Suprapubic skin (tissue), 4 donors: ENCODE results near the gene EVA1C. TPM values are rescaled to one million over a fixed set of nuclear protein-coding genes. Genes with fewer than 3 reads are reported as not detected.
A peak's percentile ranks its signal among the peaks of the same experiment; 100 is the strongest.
"Not testable (repeated sequence)": the region's sequence is repeated elsewhere in the genome, so short reads cannot be mapped to it uniquely, and the experiment has no call there.

ENCODE experiments used
- DNase-seq, 2 donors: peaks; one replicate each; pipeline ENCODE4 v3.0.0-alpha.2; 2019; ENCODE audit warnings: low spot score in 2 of 2
- H3K27ac ChIP-seq: fragments of 200-600 bp; sonication (generic); one replicate; pipeline ENCODE4 v1.5.1; 2019
- H3K27me3 ChIP-seq: fragments of 200-600 bp; sonication (generic); one replicate; pipeline ENCODE4 v1.5.1; 2019
- H3K36me3 ChIP-seq: fragments of 200-600 bp; sonication (generic); one replicate; pipeline ENCODE4 v1.5.1; 2019
- H3K4me1 ChIP-seq: fragments of 200-600 bp; sonication (generic); one replicate; pipeline ENCODE4 v1.5.1; 2019
- H3K4me3 ChIP-seq: fragments of 200-600 bp; sonication (generic); one replicate; pipeline ENCODE4 v1.5.1; 2019; ENCODE audit warnings: mild to moderate bottlenecking
- H3K9me3 ChIP-seq: fragments of 200-600 bp; sonication (generic); one replicate; pipeline ENCODE4 v1.5.1; 2019
- EP300 ChIP-seq: sonication (generic); formaldehyde crosslinking; IDR thresholded peaks from one replicate; pipeline ENCODE4 v1.6.1; 2017; ENCODE audit warnings: antibody characterized with exemption
- POLR2A ChIP-seq, 2 donors: fragments of 450-650 bp; IDR thresholded peaks; one replicate each; pipeline ENCODE4 v1.6.1; 2017; ENCODE audit warnings: antibody characterized with exemption in 2 of 2, mild to moderate bottlenecking in 2 of 2, moderate library complexity in 2 of 2
- POLR2AphosphoS5 ChIP-seq, 3 donors: sonication (generic); formaldehyde crosslinking; IDR thresholded peaks; one replicate each; pipeline ENCODE4 v1.6.1; 2017; ENCODE audit warnings: antibody characterized with exemption in 3 of 3
- WGBS: methylation state at CpG from one replicate; pipeline ENCODE4 v1.1.5; 2018; 5-methylcytosine and 5-hydroxymethylcytosine counted together
- total RNA-seq, 4 donors: library from RNA; depleted of rRNA; stranded (reverse); fragments of >200 nt; gene quantifications; one replicate each; pipeline ENCODE4 v1.1.0, GENCODE V29; 2016
- TF ChIP-seq, protein P1 (sequence below), 2 donors: fragments of 200-600 bp in 1 of 2; fragments of 450-650 bp in 1 of 2; sonication (generic) in 1 of 2; IDR thresholded peaks; one replicate each; pipeline ENCODE4 v1.5.1; 2016 to 2019; ENCODE audit warnings: antibody characterized with exemption in 2 of 2, mild to moderate bottlenecking in 1 of 2, moderate library complexity in 1 of 2

The EVA1C gene
- total RNA-seq, 4 donors from 2014 or later, result 57.1 to 98.6 (median 63.2) TPM

DNA sequence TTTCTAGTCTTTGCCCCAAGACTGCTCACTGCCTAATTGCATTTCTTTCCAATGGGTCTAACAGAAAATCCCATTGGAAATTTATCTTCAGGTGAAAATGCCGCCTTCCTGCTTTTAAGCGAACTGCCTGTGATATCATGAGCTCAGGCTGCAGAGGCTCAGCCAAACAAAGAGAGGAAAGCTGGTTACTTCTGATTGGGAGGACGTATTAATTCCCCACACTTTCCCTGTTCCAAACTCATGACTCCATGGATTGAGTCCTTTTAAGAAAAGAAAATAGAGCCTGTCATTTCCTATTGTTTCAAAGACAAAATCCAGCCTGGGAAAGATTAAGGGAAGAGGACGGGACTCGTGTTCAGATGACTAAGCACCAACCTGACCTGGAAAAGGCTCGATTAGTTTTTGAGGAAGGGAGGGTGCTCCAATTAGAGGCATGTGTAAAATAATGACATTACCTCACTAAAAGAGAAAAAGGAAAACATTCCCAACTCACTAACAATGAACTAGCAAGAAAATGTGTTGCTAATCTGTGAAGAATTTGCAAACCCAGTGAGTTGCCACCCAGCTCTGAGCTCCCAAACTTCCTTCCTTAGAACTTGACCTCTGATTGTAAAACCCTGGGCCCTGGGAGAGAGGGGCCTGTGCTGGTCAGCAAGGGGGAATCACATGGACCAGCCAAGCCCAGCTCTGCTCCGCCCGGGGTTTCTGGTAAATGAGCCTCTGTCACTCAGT, 111.6 kb downstream of the EVA1C start:
- no peak for TF ChIP-seq EP300
- Histone ChIP-seq H3K27ac (peak overlapping the region; percentile 54), H3K4me3 (no peak overlapping the region), H3K4me1 (peaks cover 21% of the 10 kb centered on the region), H3K9me3 (no peaks in the 10 kb centered on the region), H3K36me3 (no peaks in the 10 kb centered on the region), H3K27me3 (no peaks in the 10 kb centered on the region)
- no peak for DNase-seq
- 59% methylated on average over 8 of the region's 8 CpGs for WGBS

- H3K27ac ChIP-seq, result peak overlapping the region; percentile 19
- no peak for DNase-seq
These were observed 112.8 kb downstream of the EVA1C start for GRCh38 chr21:32525282-32525681.

DNA sequence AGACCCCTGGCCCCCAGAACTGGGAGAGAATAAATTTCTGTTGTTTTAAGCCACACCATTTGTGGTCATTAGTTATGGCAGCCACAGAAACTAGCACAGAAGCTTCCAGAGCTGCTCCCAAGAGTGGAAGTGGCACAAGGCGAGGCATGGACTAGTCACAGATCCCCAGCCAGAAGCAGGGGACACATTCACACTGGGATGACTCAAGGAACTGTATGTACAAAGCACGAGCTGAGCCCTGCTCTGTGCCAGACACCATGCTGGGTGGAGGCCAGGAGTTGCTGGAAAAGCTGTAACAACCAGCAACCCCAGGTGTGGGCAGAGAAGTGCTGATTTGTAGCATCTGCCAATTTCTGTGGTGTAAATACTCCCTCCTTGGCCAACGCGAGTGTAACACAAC, 117.2 kb downstream of the EVA1C start:
- Histone ChIP-seq H3K27me3 (no peaks in the 10 kb centered on the region), H3K4me3 (no peak overlapping the region), H3K36me3 (no peaks in the 10 kb centered on the region), H3K9me3 (no peaks in the 10 kb centered on the region), H3K4me1 (no peaks in the 10 kb centered on the region), H3K27ac (no peak overlapping the region)
- WGBS, result 77% methylated on average over 4 of the region's 4 CpGs
- TF ChIP-seq POLR2A (IDR thresholded peaks at IDR 0.05) (no peak), POLR2AphosphoS5 (IDR thresholded peaks at IDR 0.05) (no peak), EP300 (no peak)
- TF ChIP-seq, protein P1, sequence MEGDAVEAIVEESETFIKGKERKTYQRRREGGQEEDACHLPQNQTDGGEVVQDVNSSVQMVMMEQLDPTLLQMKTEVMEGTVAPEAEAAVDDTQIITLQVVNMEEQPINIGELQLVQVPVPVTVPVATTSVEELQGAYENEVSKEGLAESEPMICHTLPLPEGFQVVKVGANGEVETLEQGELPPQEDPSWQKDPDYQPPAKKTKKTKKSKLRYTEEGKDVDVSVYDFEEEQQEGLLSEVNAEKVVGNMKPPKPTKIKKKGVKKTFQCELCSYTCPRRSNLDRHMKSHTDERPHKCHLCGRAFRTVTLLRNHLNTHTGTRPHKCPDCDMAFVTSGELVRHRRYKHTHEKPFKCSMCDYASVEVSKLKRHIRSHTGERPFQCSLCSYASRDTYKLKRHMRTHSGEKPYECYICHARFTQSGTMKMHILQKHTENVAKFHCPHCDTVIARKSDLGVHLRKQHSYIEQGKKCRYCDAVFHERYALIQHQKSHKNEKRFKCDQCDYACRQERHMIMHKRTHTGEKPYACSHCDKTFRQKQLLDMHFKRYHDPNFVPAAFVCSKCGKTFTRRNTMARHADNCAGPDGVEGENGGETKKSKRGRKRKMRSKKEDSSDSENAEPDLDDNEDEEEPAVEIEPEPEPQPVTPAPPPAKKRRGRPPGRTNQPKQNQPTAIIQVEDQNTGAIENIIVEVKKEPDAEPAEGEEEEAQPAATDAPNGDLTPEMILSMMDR (IDR thresholded peaks at IDR 0.05), result no peak
- peak in 1 of 2 donors; percentile 38 for DNase-seq

More at GRCh38 chr21:32525282-32525681, 112.8 kb downstream of the EVA1C start:
- WGBS, result 82% methylated on average over 4 of the region's 7 CpGs
- H3K9me3 ChIP-seq, result no peaks in the 10 kb centered on the region
- TF ChIP-seq, protein P1 (IDR thresholded peaks at IDR 0.05), result no peak
- TF ChIP-seq POLR2AphosphoS5 (IDR thresholded peaks at IDR 0.05) (no peak), POLR2A (IDR thresholded peaks at IDR 0.05) (no peak), EP300 (no peak)
- H3K4me3 ChIP-seq, result no peak overlapping the region
- no peaks in the 10 kb centered on the region for H3K36me3 ChIP-seq
- H3K27me3 ChIP-seq, result no peaks in the 10 kb centered on the region
- H3K4me1 ChIP-seq, result peaks cover 21% of the 10 kb centered on the region

DNA sequence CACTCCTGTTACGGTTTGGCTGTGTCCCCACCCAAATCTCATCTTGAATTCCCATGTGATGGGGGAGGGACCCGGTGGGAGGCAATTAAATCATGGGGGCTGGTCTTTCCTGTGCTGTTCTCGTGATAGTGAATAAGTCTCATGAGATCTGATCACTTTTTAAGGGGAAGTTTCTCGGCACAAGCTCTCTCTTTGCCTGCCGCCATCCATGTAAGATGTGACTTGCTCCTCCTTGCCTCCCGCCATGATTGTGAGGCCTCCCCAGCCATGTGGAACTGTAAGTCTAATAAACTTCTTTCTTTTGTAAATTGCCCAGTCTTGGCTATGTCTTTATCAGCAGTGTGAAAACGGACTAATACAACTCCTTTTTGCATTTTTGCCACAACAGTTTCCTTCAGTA, 118.3 kb downstream of the EVA1C start:
- WGBS, result 90% methylated on average over 7 of the region's 7 CpGs
- H3K9me3 ChIP-seq, H3K36me3 ChIP-seq, H3K27ac ChIP-seq, H3K4me1 ChIP-seq, H3K27me3 ChIP-seq, H3K4me3 ChIP-seq: not testable (repeated sequence)
- DNase-seq, result peak in 1 of 2 donors; percentile 49

- H3K27ac ChIP-seq, result not testable (repeated sequence)
- 91% methylated on average over 3 of the region's 3 CpGs for WGBS
- DNase-seq, result peak in 1 of 2 donors; percentile 21
These were observed 119.1 kb downstream of the EVA1C start for GRCh38 chr21:32531561-32531960.

GRCh38 chr21:32532636-32533035, 120.1 kb downstream of the EVA1C start:
- DNase-seq, result peak in 1 of 2 donors; percentile 21
- Histone ChIP-seq H3K36me3 (no peaks in the 10 kb centered on the region), H3K27ac (no peak overlapping the region), H3K9me3 (no peaks in the 10 kb centered on the region), H3K4me1 (no peaks in the 10 kb centered on the region), H3K4me3 (no peak overlapping the region), H3K27me3 (no peaks in the 10 kb centered on the region)
- 79% methylated on average over 6 of the region's 6 CpGs for WGBS
- no peak for TF ChIP-seq POLR2AphosphoS5 (IDR thresholded peaks at IDR 0.05)
- TF ChIP-seq EP300, result no peak
- TF ChIP-seq POLR2A (IDR thresholded peaks at IDR 0.05), result no peak

More at GRCh38 chr21:32531561-32531960, 119.1 kb downstream of the EVA1C start:
- not testable (repeated sequence) for H3K27me3 ChIP-seq, H3K4me1 ChIP-seq, H3K9me3 ChIP-seq, H3K4me3 ChIP-seq, H3K36me3 ChIP-seq

DNA sequence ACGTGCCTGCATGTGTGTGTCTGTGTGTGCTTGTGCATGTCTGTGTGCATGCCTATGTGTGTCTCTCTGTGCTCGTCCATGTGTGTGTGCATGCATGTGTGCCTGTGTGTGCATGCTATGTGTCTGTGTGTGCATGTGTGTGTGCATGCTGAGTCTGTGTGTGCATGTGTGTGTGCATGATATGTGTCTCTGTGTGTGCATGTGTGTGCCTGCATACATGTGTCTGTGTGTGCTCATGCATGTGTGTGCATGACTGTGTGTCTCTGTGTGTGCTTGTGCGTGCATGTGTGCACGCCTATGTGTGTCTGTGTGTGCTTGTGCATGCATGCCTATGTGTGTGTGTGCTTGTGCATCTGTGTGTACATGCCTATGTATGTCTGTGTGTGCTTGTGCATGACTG, 120.5 kb downstream of the EVA1C start:
- Histone ChIP-seq H3K9me3 (no peaks in the 10 kb centered on the region), H3K4me3 (no peak overlapping the region), H3K27ac (no peak overlapping the region), H3K27me3 (no peaks in the 10 kb centered on the region), H3K36me3 (no peaks in the 10 kb centered on the region), H3K4me1 (no peaks in the 10 kb centered on the region)
- DNase-seq, result peak in 1 of 2 donors; percentile 4
- TF ChIP-seq POLR2AphosphoS5 (IDR thresholded peaks at IDR 0.05), result no peak
- TF ChIP-seq, protein P1 (IDR thresholded peaks at IDR 0.05), result no peak
- no peak for TF ChIP-seq EP300
- TF ChIP-seq POLR2A (IDR thresholded peaks at IDR 0.05), result no peak
- no CpG with 5 or more reads among the region's 4 CpGs for WGBS
